Measurements from ENCODE around the gene MEGF6. TPM values are rescaled to one million over a fixed set of nuclear protein-coding genes. Genes with fewer than 3 reads are reported as not detected.

Gene MEGF6
- polyA plus RNA-seq, 1 donor (not counting 4 experiments of a cell fraction or from before 2014, with no cell fraction given), result 0.24 TPM

GRCh38 chr1:3450983-3451382 is 160.3 kb downstream of the MEGF6 start:
- no peaks in the 10 kb centered on the region for H3K36me3 ChIP-seq (ENCODE audit: control insufficient read depth in 2 of 2, extremely low read depth in 1 of 2, insufficient read depth in 2 of 2, low read length in 2 of 2)
- dilution Hi-C loops (cut with MboI; ENCODE audit: extremely low pct_ligation_motif_present, low sequenced_read_pairs), result no loop called here
- H3K9me1 ChIP-seq (ENCODE audit: control insufficient read depth, extremely low read depth, insufficient read depth, low read length), result no peaks in the 10 kb centered on the region
- no peaks in the 10 kb centered on the region for H3K9me3 ChIP-seq (ENCODE audit: control insufficient read depth, low read depth, low read length)
- no peak overlapping the region for H3K4me2 ChIP-seq (ENCODE audit: control insufficient read depth, extremely low read depth, insufficient read depth, low read depth, low read length)
- TF ChIP-seq EZH2 (IDR thresholded peaks at IDR 0.05; ENCODE audit: low read length) (no peak), CTCF (optimal IDR thresholded peaks at IDR 0.05 in 1 of 3, IDR thresholded peaks at IDR 0.05 in 1 of 3, conservative IDR thresholded peaks at IDR 0.05 in 1 of 3; ENCODE audit: extremely low read depth in 1 of 3, insufficient read depth in 2 of 3, low read length in 3 of 3) (no peak)
- no peak overlapping the region for H3K9ac ChIP-seq (ENCODE audit: control insufficient read depth, extremely low read depth, insufficient read depth, low read length)
- no peak for DNase-seq (ENCODE audit: low read depth, low spot score)
- no peak for FAIRE-seq
- H3K4me1 ChIP-seq (ENCODE audit: control insufficient read depth, extremely low read depth, insufficient read depth, low read length), result peaks cover 9% of the 10 kb centered on the region
- no peaks in the 10 kb centered on the region for H3K79me2 ChIP-seq (ENCODE audit: control insufficient read depth, insufficient read depth, low read length)
- H3K27ac ChIP-seq (ENCODE audit: control insufficient read depth, insufficient read depth, low read length), result no peak overlapping the region
- no peak overlapping the region for H2AFZ ChIP-seq (ENCODE audit: control insufficient read depth, low read length)
- no peaks in the 10 kb centered on the region for H3K27me3 ChIP-seq (ENCODE audit: control insufficient read depth, extremely low read depth, insufficient read depth, low read length)
- H4K20me1 ChIP-seq (ENCODE audit: control insufficient read depth, extremely low read depth, insufficient read depth, low read length), result no peaks in the 10 kb centered on the region
- H3K4me3 ChIP-seq (ENCODE audit: control insufficient read depth in 2 of 3, extremely low read depth in 1 of 3, insufficient read depth in 2 of 3, low read depth in 1 of 3, low read length in 3 of 3), result no peak overlapping the region

GRCh38 chr1:3450202-3450863 is 161.0 kb downstream of the MEGF6 start:
- no peaks in the 10 kb centered on the region for H3K79me2 ChIP-seq (ENCODE audit: control insufficient read depth, insufficient read depth, low read length)
- H3K27ac ChIP-seq (ENCODE audit: control insufficient read depth, insufficient read depth, low read length), result no peak overlapping the region
- no peaks in the 10 kb centered on the region for H3K27me3 ChIP-seq (ENCODE audit: control insufficient read depth, extremely low read depth, insufficient read depth, low read length)
- dilution Hi-C loops (cut with MboI; ENCODE audit: extremely low pct_ligation_motif_present, low sequenced_read_pairs), result no loop called here
- no peak overlapping the region for H3K4me3 ChIP-seq (ENCODE audit: control insufficient read depth in 2 of 3, extremely low read depth in 1 of 3, insufficient read depth in 2 of 3, low read depth in 1 of 3, low read length in 3 of 3)
- FAIRE-seq (no peak), DNase-seq (ENCODE audit: low read depth, low spot score) (no peak)
- H3K36me3 ChIP-seq (ENCODE audit: control insufficient read depth in 2 of 2, extremely low read depth in 1 of 2, insufficient read depth in 2 of 2, low read length in 2 of 2), result no peaks in the 10 kb centered on the region
- no peak overlapping the region for H3K4me2 ChIP-seq (ENCODE audit: control insufficient read depth, extremely low read depth, insufficient read depth, low read depth, low read length)
- no peak overlapping the region for H3K9ac ChIP-seq (ENCODE audit: control insufficient read depth, extremely low read depth, insufficient read depth, low read length)
- H4K20me1 ChIP-seq (ENCODE audit: control insufficient read depth, extremely low read depth, insufficient read depth, low read length), result no peaks in the 10 kb centered on the region
- H3K9me3 ChIP-seq (ENCODE audit: control insufficient read depth, low read depth, low read length), result no peaks in the 10 kb centered on the region
- no peak for TF ChIP-seq CTCF (optimal IDR thresholded peaks at IDR 0.05 in 1 of 3, IDR thresholded peaks at IDR 0.05 in 1 of 3, conservative IDR thresholded peaks at IDR 0.05 in 1 of 3; ENCODE audit: extremely low read depth in 1 of 3, insufficient read depth in 2 of 3, low read length in 3 of 3)
- no peak for TF ChIP-seq EZH2 (IDR thresholded peaks at IDR 0.05; ENCODE audit: low read length)
- no peaks in the 10 kb centered on the region for H3K9me1 ChIP-seq (ENCODE audit: control insufficient read depth, extremely low read depth, insufficient read depth, low read length)
- H3K4me1 ChIP-seq (ENCODE audit: control insufficient read depth, extremely low read depth, insufficient read depth, low read length), result peaks cover 9% of the 10 kb centered on the region
- H2AFZ ChIP-seq (ENCODE audit: control insufficient read depth, low read length), result no peak overlapping the region
